CD14-positive monocyte (primary cell): ENCODE results near the gene NODAL. TPM values are rescaled to one million over a fixed set of nuclear protein-coding genes. Genes with fewer than 3 reads are reported as not detected.

Experiments
- DNase-seq, 3 donors: peaks; one replicate each; pipeline ENCODE4 v3.0.0-alpha.2; 2011 to 2022
- H2AFZ ChIP-seq: 2 replicates; pipeline ENCODE4 v1.6.0; 2012; ENCODE audit warnings: mild to moderate bottlenecking, low read depth, low read length, inconsistent platforms; ENCODE audit not compliant: insufficient read depth, poor library complexity, severe bottlenecking
- H3K27ac ChIP-seq, 2 donors: 1 replicate in 1 of 2; 2 replicates in 1 of 2; pipeline ENCODE4 v1.5.1; 2012 to 2013; ENCODE audit warnings: low read length in 2 of 2, control low read depth in 1 of 2, inconsistent platforms in 1 of 2, low read depth in 1 of 2, mild to moderate bottlenecking in 1 of 2
- H3K27me3 ChIP-seq, 2 donors: one replicate each; pipeline versions ENCODE4 v1.6.0 to v1.6.1; 2011 to 2013; ENCODE audit warnings: low read length in 2 of 2; ENCODE audit not compliant: control insufficient read depth in 2 of 2, insufficient read depth in 2 of 2
- H3K36me3 ChIP-seq, 2 donors: replicated peaks in 1 of 2; 1 replicate in 1 of 2; 2 replicates in 1 of 2; pipeline versions ENCODE4 v1.5.1 to v1.6.1; 2012 to 2013; ENCODE audit warnings: low read length in 2 of 2, control low read depth in 1 of 2, inconsistent platforms in 1 of 2, mild to moderate bottlenecking in 1 of 2; ENCODE audit not compliant: insufficient read depth in 2 of 2, control insufficient read depth in 1 of 2
- H3K4me1 ChIP-seq, 2 donors: 1 replicate in 1 of 2; 2 replicates in 1 of 2; pipeline versions ENCODE4 v1.5.1 to v1.6.1; 2012 to 2013; ENCODE audit warnings: low read length in 2 of 2, control low read depth in 1 of 2, inconsistent platforms in 1 of 2, mild to moderate bottlenecking in 1 of 2, moderate library complexity in 1 of 2; ENCODE audit not compliant: insufficient read depth in 2 of 2, control insufficient read depth in 1 of 2
- H3K4me2 ChIP-seq: replicated peaks from 2 replicates; pipeline ENCODE3; 2012; ENCODE audit warnings: low read length, moderate library complexity, mild to moderate bottlenecking; ENCODE audit not compliant: poor library complexity, severe bottlenecking; ENCODE audit errors: extremely low read depth
- H3K4me3 ChIP-seq, 3 experiments: fragments of 200-600 bp in 1 of 3; sonication (generic) in 1 of 3; replicated peaks in 1 of 3; 1 replicate in 2 of 3; 2 replicates in 1 of 3; pipeline ENCODE4 v1.5.1; 2011 to 2013; ENCODE audit warnings: low read length in 3 of 3, mild to moderate bottlenecking in 3 of 3, control low read depth in 2 of 3, low read depth in 2 of 3, inconsistent platforms in 1 of 3, moderate library complexity in 1 of 3
- H3K79me2 ChIP-seq: 2 replicates; pipeline ENCODE4 v1.6.0; 2012; ENCODE audit warnings: mild to moderate bottlenecking, control low read depth, inconsistent platforms, low read length, moderate library complexity; ENCODE audit not compliant: insufficient read depth
- H3K9ac ChIP-seq: 2 replicates; pipeline ENCODE4 v1.6.0; 2017; ENCODE audit warnings: low read length, mild to moderate bottlenecking; ENCODE audit not compliant: insufficient read depth, poor library complexity, severe bottlenecking
- H3K9me3 ChIP-seq, 2 donors: replicated peaks in 1 of 2; 1 replicate in 1 of 2; 2 replicates in 1 of 2; pipeline versions ENCODE4 v1.5.1 to v1.6.1; 2012 to 2013; ENCODE audit warnings: low read length in 2 of 2, control low read depth in 1 of 2; ENCODE audit not compliant: control insufficient read depth in 1 of 2, insufficient read depth in 1 of 2
- H4K20me1 ChIP-seq: 2 replicates; pipeline ENCODE4 v1.6.0; 2012; ENCODE audit warnings: mild to moderate bottlenecking, low read length, control low read depth, moderate library complexity; ENCODE audit not compliant: insufficient read depth
- H3K27ac Mint-ChIP-seq, 7 donors: one replicate each; pipeline ENCODE4 v1.8.0; 2020; ENCODE audit warnings: mild to moderate bottlenecking in 7 of 7, mixed read lengths in 7 of 7, moderate library complexity in 6 of 7, inconsistent platforms in 2 of 7
- H3K27me3 Mint-ChIP-seq, 3 donors: one replicate each; pipeline ENCODE4 v1.8.0; 2021 to 2022; ENCODE audit warnings: low read depth in 3 of 3, mild to moderate bottlenecking in 3 of 3, mixed read lengths in 3 of 3, moderate library complexity in 3 of 3, inconsistent platforms in 1 of 3
- H3K36me3 Mint-ChIP-seq, 2 donors: one replicate each; pipeline ENCODE4 v1.8.0; 2020; ENCODE audit warnings: mixed read lengths in 2 of 2, inconsistent platforms in 1 of 2, mild to moderate bottlenecking in 1 of 2
- H3K4me1 Mint-ChIP-seq: one replicate; pipeline ENCODE4 v1.8.0; 2020; ENCODE audit warnings: mild to moderate bottlenecking, mixed read lengths
- H3K4me3 Mint-ChIP-seq, 2 donors: one replicate each; pipeline ENCODE4 v1.8.0; 2020; ENCODE audit warnings: mild to moderate bottlenecking in 2 of 2, mixed read lengths in 2 of 2, moderate library complexity in 1 of 2
- H3K9me3 Mint-ChIP-seq, 7 donors: one replicate each; pipeline ENCODE4 v1.8.0; 2020 to 2022; ENCODE audit warnings: mixed read lengths in 7 of 7, mild to moderate bottlenecking in 6 of 7, moderate library complexity in 6 of 7, inconsistent platforms in 2 of 7
- WGBS: methylation state at CpG from one replicate; pipeline ENCODE4 v1.1.5; 2013; ENCODE audit warnings: missing lambda C conversion rate; ENCODE audit not compliant: insufficient coverage; 5-methylcytosine and 5-hydroxymethylcytosine counted together
- intact Hi-C, 2 donors: fragments of 100-400 bp; cut with micrococcal nuclease; formaldehyde crosslinking; loops; one replicate each; pipeline versions ENCODE4 v1.15.0 to v1.15.1; 2023
- polyA plus RNA-seq, 3 donors: library from polyadenylated mRNA; depleted of rRNA in 1 of 3; unstranded in 2 of 3; stranded (reverse) in 1 of 3; fragments of 300-500 nt in 2 of 3; fragments of >200 nt in 1 of 3; fragmentation: Illumina TruSeq in 2 of 3; gene quantifications; 1 replicate in 2 of 3; 2 replicates in 1 of 3; pipeline ENCODE4 v1.2.3, GENCODE V29; 2012 to 2021
- TF ChIP-seq, protein P1 (sequence below): fragments of 200-600 bp; IDR thresholded peaks from one replicate; pipeline ENCODE4 v1.8.0; 2022; ENCODE audit warnings: antibody characterized with exemption, mild to moderate bottlenecking

Gene NODAL
- polyA plus RNA-seq, 3 donors: not detected

DNA sequence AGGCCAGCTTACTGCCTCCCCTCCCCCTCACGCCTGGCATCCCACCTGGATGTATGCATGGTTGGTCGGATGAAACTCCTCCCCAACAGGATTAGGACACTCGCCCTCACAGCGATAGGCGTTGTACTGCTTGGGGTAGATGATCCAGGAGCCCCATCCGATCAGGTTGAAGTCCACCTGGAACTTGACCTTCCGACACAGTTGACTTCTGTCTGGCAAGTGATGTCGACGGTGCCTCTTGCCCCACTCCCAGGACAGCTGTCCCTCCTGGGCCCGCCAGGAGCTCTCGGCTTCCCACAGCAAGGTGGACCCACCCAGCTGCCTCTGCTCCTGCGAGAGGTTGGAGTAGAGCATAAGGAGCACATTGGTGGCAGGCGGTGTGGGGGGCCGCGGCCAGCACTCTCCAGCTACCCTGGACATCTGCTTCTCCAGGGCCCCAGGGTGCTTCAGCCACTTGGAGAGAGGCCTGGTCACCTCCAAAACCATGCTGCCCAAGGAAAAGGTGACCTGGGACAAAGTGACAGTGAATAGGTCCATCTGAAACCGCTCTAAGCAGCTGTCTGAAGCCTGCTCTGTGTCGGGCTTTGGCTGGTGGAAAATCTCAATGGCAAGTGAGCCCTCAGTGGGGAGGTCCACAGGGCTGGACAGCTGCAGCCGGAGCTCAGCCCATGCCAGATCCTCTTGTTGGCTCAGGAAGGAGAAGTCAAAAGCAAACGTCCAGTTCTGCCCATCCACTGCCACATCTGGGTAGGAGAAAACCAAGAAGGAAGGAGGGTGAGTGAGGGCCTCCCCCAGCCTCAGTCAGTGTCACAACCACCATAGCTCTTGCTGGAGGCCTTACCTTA, 6.0 kb downstream of the NODAL start:
- TF ChIP-seq, protein P1, sequence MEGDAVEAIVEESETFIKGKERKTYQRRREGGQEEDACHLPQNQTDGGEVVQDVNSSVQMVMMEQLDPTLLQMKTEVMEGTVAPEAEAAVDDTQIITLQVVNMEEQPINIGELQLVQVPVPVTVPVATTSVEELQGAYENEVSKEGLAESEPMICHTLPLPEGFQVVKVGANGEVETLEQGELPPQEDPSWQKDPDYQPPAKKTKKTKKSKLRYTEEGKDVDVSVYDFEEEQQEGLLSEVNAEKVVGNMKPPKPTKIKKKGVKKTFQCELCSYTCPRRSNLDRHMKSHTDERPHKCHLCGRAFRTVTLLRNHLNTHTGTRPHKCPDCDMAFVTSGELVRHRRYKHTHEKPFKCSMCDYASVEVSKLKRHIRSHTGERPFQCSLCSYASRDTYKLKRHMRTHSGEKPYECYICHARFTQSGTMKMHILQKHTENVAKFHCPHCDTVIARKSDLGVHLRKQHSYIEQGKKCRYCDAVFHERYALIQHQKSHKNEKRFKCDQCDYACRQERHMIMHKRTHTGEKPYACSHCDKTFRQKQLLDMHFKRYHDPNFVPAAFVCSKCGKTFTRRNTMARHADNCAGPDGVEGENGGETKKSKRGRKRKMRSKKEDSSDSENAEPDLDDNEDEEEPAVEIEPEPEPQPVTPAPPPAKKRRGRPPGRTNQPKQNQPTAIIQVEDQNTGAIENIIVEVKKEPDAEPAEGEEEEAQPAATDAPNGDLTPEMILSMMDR: no peak
- Mint-ChIP-seq H3K36me3 (peaks cover 8 to 11% of the 10 kb centered on the region in 2 donors), H3K4me1 (peaks cover 14% of the 10 kb centered on the region), H3K27ac (no peak overlapping the region), H3K27me3 (peaks cover 25 to 39% (median 30%) of the 10 kb centered on the region in 3 donors), H3K4me3 (no peak overlapping the region), H3K9me3 (peaks cover 0 to 10% (median 3%) of the 10 kb centered on the region in 7 donors)
- Histone ChIP-seq H3K9ac (no peak overlapping the region), H3K79me2 (no peaks in the 10 kb centered on the region), H3K9me3 (peaks cover 0 to 7% of the 10 kb centered on the region in 2 donors), H3K4me3 (no peak overlapping the region), H3K27ac (no peak overlapping the region), H3K36me3 (peaks cover 0 to 13% of the 10 kb centered on the region in 2 donors), H4K20me1 (peaks cover 16% of the 10 kb centered on the region), H3K4me2 (no peak overlapping the region), H3K27me3 (peaks cover 10 to 24% of the 10 kb centered on the region in 2 donors), H3K4me1 (peaks cover 0 to 2% of the 10 kb centered on the region in 2 donors), H2AFZ (no peak overlapping the region)
- 97% methylated on average over 17 of the region's 19 CpGs for WGBS
- intact Hi-C loops: no loop called here
- DNase-seq: no peak

DNA sequence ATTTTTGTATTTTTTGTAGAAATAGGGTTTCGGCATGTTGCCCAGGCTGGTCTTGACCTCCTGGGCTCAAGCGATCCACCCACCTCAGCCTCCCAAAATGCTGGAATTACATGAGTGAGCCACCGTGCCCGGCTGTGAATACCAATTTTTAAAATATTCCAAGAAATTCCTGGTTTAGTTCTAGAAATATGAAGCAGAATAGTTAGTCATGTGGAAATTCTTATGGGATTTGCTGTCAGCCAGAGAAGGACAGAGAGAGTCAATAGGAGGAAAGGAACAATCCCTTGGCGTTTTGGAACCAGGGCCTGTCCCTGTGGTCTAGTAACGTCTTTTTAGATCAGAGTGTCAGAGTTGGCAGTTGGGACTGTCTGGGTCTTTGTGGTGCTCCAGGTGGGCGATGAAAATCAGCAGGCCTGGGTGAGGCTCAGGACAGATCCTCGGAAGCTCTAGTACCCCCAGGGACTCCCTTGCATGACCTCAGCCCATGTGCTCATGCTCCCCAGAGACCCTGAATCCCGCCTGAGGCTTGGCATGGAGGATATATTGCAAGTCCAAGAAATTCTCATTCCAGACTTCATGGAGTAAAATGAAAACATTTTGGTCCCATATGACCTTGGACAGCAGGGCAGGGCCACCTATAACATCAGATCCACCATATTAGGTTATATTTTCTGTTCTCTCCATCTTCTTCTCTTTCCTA, 7.8 kb downstream of the NODAL start:
- DNase-seq: no peak
- peaks cover 19 to 23% of the 10 kb centered on the region in 2 donors for H3K36me3 Mint-ChIP-seq
- no peak overlapping the region for H2AFZ ChIP-seq
- no peaks in the 10 kb centered on the region for H3K79me2 ChIP-seq
- H3K36me3 ChIP-seq: peaks cover 12 to 31% of the 10 kb centered on the region in 2 donors
- H3K4me3 ChIP-seq: no peak overlapping the region
- H4K20me1 ChIP-seq: peaks cover 25% of the 10 kb centered on the region
- no peaks in the 10 kb centered on the region for H3K9me3 ChIP-seq
- TF ChIP-seq, protein P1: no peak
- no peak overlapping the region for H3K4me3 Mint-ChIP-seq
- no peak overlapping the region for H3K9ac ChIP-seq
- peak overlapping the region in 1 of 7 donors; percentile 37 for H3K27ac Mint-ChIP-seq
- H3K4me2 ChIP-seq: no peak overlapping the region
- H3K27me3 Mint-ChIP-seq: peaks cover 9 to 22% (median 14%) of the 10 kb centered on the region in 3 donors
- peaks cover 0 to 2% (median 0%) of the 10 kb centered on the region in 7 donors for H3K9me3 Mint-ChIP-seq
- H3K27ac ChIP-seq: no peak overlapping the region
- 80% methylated on average over 1 of the region's 9 CpGs for WGBS
- no peaks in the 10 kb centered on the region for H3K4me1 ChIP-seq
- H3K27me3 ChIP-seq: peaks cover 2 to 7% of the 10 kb centered on the region in 2 donors
- H3K4me1 Mint-ChIP-seq: peaks cover 12% of the 10 kb centered on the region
- intact Hi-C loops: no loop called here
